Amniotic stem cell (primary cell): Measurements from ENCODE around the gene RNMT.
"Not testable (repeated sequence)": the region's sequence is repeated elsewhere in the genome, so short reads cannot be mapped to it uniquely, and the experiment has no call there.

Experiments
- DNase-seq: peaks from one replicate; lab custom pipeline; 2025; lab: John Stamatoyannopoulos, UW

RNMT gene

DNA sequence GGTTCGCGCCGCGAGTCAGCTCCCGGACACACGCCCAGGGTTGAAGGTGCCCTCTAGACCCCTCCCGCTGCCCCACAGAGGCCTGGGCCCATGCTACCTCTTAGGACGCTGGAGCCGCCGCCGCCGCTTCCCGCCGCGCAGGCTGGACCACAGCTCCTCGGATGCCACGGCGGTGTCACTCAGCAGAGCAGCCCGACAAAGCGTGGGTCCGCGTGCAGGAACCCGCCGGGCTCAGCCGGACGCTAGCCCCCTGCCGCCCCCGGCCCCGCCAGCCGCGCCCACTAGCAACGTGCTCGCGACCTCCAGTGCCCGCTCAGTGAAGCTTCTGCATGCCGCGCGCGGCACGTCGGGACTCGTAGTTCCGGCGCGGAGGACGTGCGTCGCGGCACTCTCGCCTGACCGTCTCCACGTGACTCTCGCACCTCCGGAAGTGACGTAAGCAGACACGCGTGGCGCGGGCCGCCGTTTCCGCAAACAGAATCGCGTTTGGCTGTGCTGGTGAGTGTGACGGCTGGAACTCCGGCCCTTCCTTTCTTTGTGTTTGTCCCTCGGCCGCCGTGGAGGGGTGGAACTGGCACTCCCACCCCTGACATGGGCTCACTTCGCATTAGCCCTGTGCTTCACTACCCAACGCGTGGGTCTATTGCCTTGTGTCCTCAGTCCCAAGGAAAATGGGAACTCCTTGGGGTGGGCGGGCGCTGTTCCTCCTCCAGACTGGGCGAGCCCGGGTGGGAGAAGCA lies at the start of gene RNMT, which contains the start of gene FAM210A:
Gene RNMT, plus strand, starts transcription at position 442 of the 740 bp plus-strand sequence. CDS start 4,845 bp downstream, outside the sequence.
Gene FAM210A, minus strand, starts transcription at position 327 of the 740 bp plus-strand sequence. CDS start 44,481 bp downstream, outside the sequence.
- peak; percentile 92 for DNase-seq

DNA sequence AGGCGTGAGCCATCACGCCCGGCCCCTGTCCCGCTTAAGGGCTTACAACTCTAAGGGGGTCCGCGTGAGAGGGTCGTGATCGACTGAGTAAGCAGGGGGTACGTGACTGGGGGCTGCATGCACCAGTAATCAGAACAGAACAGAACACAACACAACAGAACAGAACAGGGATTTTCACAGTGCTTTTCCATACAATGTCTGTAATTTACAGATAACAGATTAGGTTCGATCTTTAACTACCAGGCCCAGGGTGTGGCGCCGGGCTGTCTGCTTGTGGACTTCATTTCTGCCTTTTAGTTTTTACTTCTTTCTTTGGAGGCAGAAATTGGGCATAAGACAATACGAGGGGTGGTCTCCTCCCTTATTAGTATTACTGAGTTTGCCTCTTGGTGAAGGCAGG lies 49.1 kb upstream of the RNMT start:
- DNase-seq: not testable (repeated sequence)

DNA sequence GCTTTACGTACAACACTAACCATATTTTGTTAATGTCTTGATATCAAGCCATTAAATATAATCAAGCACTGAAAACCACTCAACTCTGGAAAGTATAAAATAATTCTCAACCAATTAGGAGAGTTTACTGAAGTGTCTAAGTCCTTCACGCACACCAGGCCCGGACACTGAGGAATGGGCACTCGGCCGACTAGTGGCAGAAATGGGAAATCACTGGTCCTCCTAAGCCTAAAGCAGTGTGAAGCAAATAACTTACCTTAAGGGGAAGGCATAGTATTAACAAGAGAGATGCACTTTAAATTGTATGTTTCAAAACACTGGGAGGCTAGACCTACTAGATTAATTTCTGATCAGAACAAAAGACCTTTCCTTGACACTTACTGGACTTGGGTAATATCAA lies 45.9 kb upstream of the RNMT start:
- no peak for DNase-seq

DNA sequence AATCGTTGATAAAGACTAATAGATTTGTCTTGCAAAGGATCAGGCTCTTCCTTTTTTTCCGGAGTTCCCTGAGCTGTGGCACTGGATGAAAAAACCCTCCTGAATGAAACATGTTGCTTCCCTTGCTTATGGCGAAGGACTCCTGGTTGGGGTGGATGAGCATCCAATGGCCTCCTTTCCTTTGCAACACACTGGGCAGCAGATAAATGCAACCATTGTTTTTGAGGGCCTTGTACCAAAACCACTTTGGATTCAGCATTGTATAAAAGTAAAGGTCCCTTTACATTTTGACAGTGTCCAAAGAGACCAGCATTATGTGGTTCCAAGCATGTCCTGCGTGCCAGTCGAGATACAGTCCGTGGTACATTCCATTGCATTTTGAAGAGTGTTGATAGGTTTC lies 44.8 kb upstream of the RNMT start:
- no peak for DNase-seq

DNA sequence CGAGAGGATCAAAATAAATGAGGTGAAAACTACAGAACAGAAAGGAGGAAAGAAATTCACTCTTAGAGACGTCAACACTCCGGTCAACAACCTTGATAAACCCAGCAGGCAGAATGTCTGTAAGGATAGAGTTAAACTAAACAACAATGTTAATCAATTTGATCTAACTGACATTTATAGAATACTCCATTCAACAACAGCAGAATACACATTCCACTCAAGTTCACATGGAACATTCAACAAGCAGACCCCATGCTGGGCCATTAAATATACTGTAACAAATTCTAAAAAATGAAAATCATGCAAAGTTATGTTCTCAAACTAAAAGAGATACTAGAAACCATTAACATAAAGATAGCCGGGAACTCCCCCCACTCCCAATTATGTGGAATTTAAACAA lies 41.9 kb upstream of the RNMT start:
- DNase-seq: no peak

DNA sequence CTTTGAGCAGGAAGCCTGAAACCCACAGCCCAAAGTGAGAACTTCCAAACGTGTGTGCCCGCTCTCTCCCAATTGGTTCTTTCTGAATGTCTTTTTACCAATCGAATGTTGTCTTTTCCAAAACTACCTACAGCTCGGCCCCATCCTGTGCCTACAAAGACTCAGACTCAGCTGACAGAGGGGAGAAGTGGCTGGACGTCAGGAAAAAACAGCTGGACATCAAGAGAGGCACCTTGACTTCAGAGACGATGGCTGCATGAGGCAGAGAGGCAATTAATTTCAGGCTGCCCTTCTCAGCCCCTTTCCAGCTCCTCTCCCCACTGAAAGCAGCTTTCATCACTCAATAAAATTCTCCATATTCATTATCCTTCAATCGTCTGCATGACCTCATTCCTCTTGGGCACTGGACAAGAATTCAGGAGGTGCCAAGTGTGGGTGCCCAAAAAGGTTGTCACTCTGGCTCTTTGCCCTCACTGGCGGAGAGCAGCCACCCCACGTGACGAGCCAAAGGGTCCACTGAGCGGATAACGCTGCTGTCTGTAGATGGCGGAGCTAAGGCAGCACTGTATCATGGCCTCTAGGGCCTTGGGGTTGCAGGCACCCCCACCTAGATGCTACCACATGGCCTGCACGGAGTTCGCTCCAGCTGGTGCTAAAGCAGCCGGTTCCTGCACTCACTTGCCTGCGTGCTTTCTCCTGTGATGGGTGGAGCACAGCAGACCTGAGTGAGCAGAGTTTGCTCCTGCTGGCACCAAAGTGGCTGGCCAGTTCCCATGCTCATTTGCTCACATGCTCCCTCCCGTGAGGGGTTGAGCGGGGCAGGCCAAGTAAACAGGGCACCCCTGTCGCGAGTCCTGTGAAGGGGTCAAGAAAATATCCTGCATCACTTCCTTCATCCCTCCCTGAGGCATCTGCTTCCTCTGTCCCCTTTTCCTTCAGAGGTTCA lies 38.0 kb upstream of the RNMT start:
- DNase-seq: no peak

DNA sequence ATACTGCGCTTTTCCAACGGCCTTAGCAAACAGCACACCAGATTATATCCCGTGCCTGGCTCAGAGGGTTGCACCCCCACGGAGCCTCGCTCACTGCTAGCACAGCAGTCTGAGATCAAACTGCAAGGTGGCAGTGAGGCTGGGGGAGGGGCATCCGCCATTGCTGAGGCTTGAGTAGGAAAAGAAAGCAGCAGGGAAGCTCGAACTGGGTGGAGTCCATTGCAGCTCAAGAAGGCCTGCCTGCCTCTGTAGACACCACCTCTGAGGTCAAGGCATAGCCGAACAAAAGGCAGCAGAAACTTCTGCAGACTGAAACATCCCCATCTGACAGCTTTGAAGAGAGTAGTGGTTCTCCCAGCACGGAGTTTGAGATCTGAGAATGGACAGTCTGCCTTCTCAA lies 36.4 kb upstream of the RNMT start:
- DNase-seq: not testable (repeated sequence)

DNA sequence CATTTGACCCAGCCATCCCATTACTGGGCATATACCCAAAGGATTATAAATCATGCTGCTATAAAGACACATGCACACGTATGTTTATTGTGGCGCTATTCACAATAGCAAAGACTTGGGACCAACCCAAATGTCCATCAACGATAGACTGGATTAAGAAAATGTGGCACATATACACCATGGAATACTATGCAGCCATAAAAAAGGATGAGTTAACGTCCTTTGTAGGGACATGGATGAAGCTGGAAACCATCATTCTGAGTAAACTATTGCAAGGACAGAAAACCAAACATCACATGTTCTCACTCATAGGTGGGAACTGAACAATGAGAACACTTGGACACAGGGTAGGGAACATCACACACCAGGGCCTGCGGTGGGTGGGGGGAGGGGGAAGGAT lies 31.1 kb upstream of the RNMT start:
- not testable (repeated sequence) for DNase-seq

DNA sequence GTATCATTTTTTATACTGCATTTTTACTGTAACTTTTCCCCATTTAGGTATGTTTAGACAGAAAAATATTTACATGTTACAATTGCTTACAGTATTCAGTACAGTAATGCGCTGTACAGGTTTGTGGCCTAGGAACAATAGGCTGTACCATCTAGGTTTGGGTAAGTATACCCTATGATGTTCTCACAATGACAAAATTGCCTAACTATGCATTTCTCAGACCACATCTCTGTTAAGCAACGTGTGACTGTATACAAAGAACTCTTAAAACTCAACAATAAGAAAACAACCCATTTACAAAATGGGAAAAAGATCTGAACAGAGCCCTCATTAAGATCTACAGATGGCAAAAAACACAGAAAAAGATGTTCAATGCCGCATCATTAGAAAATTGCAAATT lies 29.5 kb upstream of the RNMT start:
- no peak for DNase-seq

DNA sequence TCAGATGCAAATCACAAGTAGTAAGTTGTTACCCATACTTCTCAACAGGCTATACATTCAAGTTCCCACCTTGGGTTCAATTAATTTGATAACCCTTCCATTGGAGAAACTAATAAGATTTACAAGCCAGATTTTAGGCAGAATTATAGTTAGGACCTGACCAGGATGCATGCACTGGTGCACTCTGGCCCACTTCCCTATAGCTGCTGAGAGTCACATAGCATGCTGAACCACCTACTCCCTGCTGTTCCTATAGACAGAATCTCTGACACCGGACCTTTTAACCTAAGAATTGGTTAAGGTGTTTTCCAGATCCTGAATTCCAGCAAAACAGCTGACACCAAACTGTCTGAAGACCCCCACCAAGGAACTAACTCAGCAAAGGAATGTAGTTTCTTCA lies 26.3 kb upstream of the RNMT start:
- DNase-seq: no peak

DNA sequence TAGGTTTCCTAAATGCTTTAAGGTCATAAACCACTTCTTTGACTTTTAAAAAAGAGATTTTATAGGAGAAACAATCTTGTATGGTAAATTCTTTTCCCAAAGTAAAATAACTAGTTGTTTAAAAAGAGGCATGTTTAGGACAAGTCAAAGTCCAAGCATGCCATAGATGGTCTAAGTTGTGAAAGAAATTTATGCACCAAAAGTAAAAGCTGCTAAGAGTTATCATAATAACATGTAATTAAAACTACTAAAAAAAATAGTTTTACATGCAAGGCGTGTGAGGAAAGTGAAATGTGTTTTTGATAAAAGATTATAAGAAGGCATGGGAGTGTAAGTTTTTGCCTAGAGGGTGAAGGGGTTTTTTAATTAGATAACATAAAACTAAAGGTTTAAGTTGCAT lies 22.6 kb upstream of the RNMT start:
- DNase-seq: no peak

DNA sequence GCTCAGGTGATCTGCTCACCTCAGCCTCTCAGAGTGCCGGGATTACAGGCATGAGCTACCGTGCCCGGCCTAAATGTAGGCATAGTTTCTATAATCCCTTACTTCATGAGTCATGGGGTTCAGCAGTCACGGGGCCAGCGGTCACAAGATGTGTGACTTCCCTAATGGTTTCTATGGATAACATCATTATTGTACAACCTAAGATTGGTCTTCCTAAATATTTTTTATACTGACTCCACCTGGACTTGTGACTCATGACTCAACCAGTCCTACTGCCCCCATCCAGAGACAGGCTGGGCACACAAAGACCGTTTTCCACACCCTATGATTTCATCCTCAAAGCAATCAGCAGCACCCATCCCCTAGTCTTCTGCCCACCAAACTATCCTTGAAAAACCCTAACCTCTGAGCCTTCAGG lies 16.1 kb upstream of the RNMT start:
- no peak for DNase-seq

DNA sequence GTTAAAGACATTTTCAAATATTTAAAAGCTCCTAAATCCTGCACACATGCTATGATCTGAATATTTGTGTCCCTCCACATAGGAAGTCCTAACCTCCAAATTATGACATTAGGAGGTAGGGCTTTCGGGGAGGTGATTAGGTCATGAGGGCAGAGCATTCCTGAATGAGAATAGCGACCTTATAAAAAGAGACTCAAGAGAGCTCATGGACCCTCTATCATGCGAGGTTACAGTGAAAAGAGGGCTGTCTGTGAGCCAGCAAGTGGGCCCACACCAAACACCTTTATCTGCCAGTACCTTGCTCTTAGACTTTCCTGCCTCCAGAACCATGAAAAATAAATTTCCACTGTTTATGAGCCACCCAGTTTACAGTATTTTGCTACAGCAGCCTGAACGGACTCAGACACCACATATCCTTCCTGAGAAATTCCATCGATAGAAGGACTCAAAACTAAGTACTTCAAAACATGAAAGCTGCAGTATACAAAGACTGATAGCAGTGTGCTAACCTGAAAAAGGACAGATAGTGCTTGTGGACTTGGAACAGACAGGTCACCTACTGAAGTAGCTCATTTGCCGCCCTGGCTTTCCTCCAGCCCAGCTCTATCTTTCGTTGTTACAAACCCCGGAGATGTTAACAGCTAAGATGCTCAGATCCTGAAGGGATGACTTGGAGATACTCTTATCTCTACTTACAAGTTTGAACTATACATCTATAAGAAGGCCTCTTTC lies 13.9 kb upstream of the RNMT start:
- DNase-seq: no peak

DNA sequence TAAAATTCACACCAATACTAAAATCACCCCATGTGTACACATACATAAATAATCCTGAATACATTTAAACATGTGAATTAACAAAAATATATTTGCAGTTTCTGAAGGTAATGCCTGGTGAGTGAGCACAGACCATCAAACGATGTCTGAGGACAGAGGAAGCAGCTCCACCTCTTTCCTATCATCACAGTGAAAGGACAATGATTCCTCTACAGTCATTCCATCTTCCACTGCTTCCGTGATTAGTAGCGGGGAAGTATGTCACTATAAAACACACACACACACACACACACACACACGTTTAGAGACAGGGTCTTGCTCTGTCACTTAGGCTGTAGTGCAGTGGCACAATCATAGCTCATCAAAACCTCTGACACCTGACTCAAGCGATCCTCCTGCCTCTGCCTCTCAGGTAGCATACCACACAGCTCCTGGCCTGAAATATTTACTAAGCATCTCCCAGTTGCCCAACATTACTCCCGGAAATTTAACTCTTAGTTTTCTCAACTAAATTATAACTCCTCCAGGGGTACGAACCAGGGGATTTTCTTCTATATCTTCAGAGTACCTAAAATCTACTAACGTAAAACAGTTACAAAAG lies 12.9 kb upstream of the RNMT start:
- no peak for DNase-seq

DNA sequence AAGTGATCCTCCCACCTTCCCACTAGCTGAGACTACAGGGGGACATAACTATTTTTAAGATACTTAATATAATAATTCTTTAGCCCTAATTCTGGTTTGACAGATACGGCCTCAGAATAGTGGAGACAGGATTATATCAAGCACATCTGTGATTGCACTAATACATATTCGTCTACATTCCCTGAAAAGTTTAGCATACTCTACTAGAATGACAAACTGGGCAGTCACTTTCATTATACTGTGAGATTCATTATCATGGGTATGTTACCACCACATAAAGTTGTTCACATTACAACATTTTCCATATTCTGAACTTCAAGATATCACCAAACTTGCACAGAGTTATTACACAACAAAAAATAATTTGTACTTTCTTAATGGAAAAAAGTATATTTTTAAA lies 11.1 kb upstream of the RNMT start:
- DNase-seq: no peak

DNA sequence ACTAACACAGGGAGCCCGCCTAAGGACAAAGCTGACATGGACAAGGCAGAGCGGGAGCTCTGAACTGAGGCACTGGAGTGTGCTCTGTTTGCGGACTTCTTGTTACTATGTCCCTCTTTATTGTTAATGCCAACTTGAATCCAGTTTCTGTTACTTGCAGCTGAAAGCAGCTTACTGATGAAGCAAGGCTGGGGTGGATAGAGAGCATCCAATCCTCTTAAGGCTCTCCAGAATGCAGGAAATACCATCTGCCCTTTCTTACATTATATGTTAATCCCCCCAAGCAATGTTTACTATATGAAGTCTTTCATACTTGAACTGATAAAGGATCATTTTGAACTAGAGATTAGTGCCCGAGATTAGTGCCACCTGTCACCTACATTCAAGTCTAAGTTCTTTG lies 9.6 kb upstream of the RNMT start:
- no peak for DNase-seq

DNA sequence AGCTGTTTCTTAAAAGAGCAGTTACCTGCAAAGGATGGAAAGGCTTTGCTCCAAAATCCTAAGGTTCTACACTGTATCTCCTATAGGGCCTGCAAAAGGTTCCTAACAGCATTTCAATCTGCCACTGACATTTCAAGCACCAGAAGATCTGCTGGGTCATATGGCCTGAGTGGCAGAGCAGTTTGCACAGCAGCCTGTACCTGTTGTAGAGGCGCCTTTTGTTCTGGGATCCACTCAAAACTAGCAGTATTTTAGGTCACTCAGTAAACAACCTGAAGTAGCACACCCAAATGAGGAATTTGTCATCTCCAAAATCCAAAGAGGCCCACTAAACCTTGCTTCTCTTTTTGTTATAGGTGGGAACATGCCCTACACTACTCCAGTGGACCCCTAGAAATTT lies 6.3 kb upstream of the RNMT start:
- DNase-seq: no peak

DNA sequence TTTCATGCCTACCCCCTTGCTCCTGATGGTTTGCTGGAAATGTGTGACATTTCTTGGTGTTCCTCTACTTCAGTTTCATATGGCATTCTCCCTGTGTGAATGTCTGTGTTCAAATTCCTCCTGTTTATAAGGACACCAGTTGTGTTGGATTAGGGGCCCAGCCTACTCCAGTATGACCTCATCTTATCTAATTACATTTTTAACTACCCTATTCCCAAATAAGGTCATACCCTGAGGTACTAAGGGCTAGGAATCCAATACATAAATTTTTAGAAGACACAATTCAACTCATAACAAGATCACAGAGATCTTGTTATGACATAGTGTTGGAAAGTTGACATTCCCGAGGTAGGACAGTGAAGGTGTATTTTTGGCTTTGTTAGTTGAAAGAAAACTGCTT lies 5.6 kb upstream of the RNMT start:
- no peak for DNase-seq

DNA sequence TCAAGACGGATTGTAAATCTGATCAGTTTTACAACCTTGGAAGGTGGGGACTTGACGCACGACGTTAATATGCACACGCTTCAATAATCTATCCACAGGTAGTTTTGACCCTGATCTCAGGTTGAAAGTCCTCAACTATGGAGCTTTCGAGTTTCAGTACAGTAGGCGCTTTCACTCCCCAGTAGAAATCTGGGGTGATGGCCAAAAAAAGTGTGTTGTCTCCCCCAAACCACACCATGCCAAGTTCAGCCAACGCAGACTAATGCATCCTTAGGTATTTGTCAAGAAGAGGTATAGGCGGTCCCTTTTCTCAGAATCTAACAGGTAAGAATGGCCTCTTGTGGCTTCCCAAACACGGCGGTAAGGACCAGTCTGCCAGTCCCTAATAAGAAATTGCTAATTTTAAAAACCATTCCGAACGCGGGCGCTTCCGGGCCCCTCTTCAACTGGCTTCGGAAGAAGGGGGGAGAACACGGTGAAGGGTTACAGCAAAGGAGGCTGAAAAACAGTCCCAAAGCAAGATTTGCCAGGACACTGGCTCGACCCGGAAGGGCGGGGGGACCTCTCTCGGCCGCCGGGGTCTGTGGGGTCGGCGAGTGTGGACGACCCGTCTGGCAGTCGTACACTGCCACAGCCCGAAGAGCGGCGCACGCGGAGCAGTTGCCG lies 774 bp upstream of the RNMT start:
- no peak for DNase-seq

DNA sequence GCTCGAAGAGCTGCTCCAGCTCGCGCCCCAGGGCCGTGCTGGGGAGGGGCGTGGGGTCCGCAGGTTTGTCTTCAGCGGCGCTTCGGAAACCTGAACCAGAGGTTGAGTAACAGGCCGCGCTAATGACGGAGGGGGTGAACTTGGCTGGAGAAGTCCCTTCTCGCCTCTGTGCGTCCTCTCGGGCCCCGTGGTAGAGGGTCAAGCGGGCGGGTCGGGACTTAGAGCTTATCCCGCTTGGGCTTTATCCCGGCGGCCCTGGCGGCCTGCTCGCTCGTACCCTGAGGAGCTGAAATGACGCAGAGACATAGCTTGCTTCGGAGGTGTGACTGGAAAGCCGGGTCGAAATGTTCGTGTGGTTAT lies 479 bp downstream of the RNMT start:
- peak; percentile 37 for DNase-seq

DNA sequence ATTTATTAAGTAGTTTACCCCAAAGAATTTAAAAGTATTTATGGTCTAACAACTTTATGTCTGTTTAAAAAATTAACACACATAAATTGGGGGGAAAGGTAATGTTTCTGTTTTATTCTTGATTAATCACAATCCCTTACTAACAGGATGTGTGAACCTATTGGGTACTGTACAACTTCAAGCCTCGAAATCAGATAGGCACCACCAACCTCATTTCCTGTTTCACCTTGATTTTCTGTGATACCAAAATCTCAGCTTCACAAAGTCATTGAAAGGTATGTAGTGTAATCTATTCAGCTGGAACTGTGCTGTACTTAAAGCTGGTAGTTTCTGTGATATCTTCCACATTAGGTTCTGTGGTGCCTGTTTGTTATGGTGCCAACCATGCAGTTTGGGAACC lies 4.0 kb downstream of the RNMT start:
- DNase-seq: no peak

DNA sequence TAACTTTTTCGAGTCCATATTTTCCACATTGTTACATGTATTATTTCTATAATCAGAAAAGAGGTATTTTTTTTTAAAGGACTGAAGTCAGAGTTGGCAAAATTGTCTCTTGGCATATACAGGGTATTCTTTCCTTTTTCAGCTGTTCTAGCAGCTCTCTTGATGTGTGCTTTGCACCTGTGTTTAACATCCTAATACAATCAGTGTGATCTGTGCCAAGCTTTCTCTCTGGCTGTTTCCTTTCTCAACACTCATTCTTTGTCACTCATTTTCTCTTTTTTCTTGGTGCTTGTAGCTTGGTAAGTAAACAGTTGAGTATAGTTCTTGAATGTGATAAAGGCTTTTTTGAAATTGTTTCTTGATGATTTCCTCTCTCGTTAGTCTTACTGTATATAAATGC lies 9.2 kb downstream of the RNMT start:
- no peak for DNase-seq
